Measurements from ENCODE around the gene MAGI2. TPM values are rescaled to one million over a fixed set of nuclear protein-coding genes. Genes with fewer than 3 reads are reported as not detected.
A peak's percentile ranks its signal among the peaks of the same experiment; 100 is the strongest.

Gene MAGI2
- total RNA-seq, 1 experiment from 2014 or later, result 14.3 TPM

DNA sequence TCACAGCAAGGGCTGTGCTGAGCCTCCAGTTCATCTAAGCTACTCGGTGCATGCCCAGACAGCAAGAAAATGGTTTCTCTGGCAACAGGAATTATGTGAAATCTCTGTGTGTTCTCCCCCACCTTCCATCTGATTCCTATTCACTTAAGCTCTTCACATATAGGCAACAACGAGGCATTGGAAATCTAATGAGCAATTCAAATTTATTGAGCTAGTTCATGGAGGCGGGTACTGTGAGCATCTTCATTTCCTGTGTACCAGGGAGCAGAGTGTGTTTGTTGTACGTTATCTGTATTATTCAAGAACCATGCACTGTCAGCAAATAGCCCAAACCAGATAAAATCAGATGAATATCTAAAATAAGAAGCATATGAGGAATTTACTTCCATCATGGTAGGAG, 739.1 kb downstream of the MAGI2 start:
- H4K8ac ChIP-seq (replicated peaks; ENCODE audit: insufficient read length, low read depth, low read length), result no peak overlapping the region
- H2BK15ac ChIP-seq (ENCODE audit: low read depth, low read length), result no peak overlapping the region
- H3K9ac ChIP-seq (ENCODE audit: extremely low read depth, insufficient read length, low read length), result no peak overlapping the region
- H4K20me1 ChIP-seq (ENCODE audit: control insufficient read depth, insufficient read depth, insufficient read length), result no peaks in the 10 kb centered on the region
- H3K18ac ChIP-seq (ENCODE audit: insufficient read length, low read depth, low read length), result no peak overlapping the region
- H3K79me1 ChIP-seq (ENCODE audit: insufficient read depth, low read depth, low read length, poor library complexity, severe bottlenecking), result no peaks in the 10 kb centered on the region
- H3K23me2 ChIP-seq (ENCODE audit: insufficient read length, low read depth, low read length, poor library complexity, severe bottlenecking), result no peaks in the 10 kb centered on the region
- H2BK120ac ChIP-seq (ENCODE audit: low read depth, low read length, poor library complexity, severe bottlenecking), result no peak overlapping the region
- Mint-ChIP-seq H3K4me3 (no peak overlapping the region), H3K9me3 (no peaks in the 10 kb centered on the region), H3K4me1 (peaks cover 22 to 37% of the 10 kb centered on the region in 2 experiments), H3K36me3 (ENCODE audit: insufficient read depth in 1 of 3, low read depth in 3 of 3) (no peaks in the 10 kb centered on the region), H3K27ac (peak overlapping the region in 1 of 3 experiments; percentile 52; a peak in 2 of 7 replicates), H3K27me3 (ENCODE audit: low read depth) (no peaks in the 10 kb centered on the region)
- H3K27ac ChIP-seq (ENCODE audit: insufficient read length, low read depth, low read length), result no peak overlapping the region
- H3K79me2 ChIP-seq (ENCODE audit: insufficient read depth, low read length), result no peaks in the 10 kb centered on the region
- no peak overlapping the region for H2BK20ac ChIP-seq (ENCODE audit: low read depth, low read length, poor library complexity, severe bottlenecking)
- H3K4me2 ChIP-seq (ENCODE audit: insufficient read depth, insufficient read length, low read length), result no peak overlapping the region
- no peaks in the 10 kb centered on the region for H3K9me3 ChIP-seq (ENCODE audit: control insufficient read depth, low read depth, low read length)
- no peak overlapping the region for H4K5ac ChIP-seq (ENCODE audit: insufficient read length, low read depth, low read length)
- no peak overlapping the region for H3K4ac ChIP-seq (ENCODE audit: low read depth, low read length)
- no peak overlapping the region for H2AFZ ChIP-seq (ENCODE audit: low read length)
- H4K91ac ChIP-seq (ENCODE audit: insufficient read length, low read depth, low read length), result no peak overlapping the region
- peaks cover 2% of the 10 kb centered on the region; the same call in 1 of the 2 replicates for H3K4me1 ChIP-seq (ENCODE audit: insufficient read depth, low read length)
- no peaks in the 10 kb centered on the region for H3K27me3 ChIP-seq (ENCODE audit: insufficient read depth, low read length)
- no peak overlapping the region for H3K14ac ChIP-seq (ENCODE audit: insufficient read depth, low read length)
- H2BK5ac ChIP-seq (ENCODE audit: insufficient read length, low read length), result no peak overlapping the region
- no peak overlapping the region for H3K56ac ChIP-seq (ENCODE audit: insufficient read length, low read depth, low read length)
- H2AK5ac ChIP-seq (ENCODE audit: insufficient read length, low read length), result no peak overlapping the region
- WGBS (ENCODE audit: extremely low coverage, insufficient read length, low lambda C conversion rate), result no CpG with 5 or more reads among the region's 4 CpGs
- no peak overlapping the region for H3K23ac ChIP-seq (ENCODE audit: insufficient read length, low read depth, low read length)
- no peak for DNase-seq
- TF ChIP-seq CTCF (conservative IDR thresholded peaks at IDR 0.05), result no peak
- H3T11ph ChIP-seq (ENCODE audit: low read length), result no peak overlapping the region
- no peak overlapping the region for H2BK12ac ChIP-seq (ENCODE audit: insufficient read length, low read depth, low read length)
